Measurements from ENCODE around the gene FBXO7.

FBXO7 gene

GRCh38 chr22:32487461-32487860, 12.8 kb downstream of the FBXO7 start:
- no peak for TF ChIP-seq CTCF (IDR thresholded peaks at IDR 0.05; ENCODE audit: low read depth, low read length, missing control alignments)
- DNase-seq (ENCODE audit: low read depth) = no peak

GRCh38 chr22:32489377-32489776, 14.8 kb downstream of the FBXO7 start:
- TF ChIP-seq CTCF (IDR thresholded peaks at IDR 0.05; ENCODE audit: low read depth, low read length, missing control alignments) = no peak
- no peak for DNase-seq (ENCODE audit: low read depth)
- no peak overlapping the region for H3K4me3 ChIP-seq (ENCODE audit: low read depth, low read length)

More at GRCh38 chr22:32487461-32487860, 12.8 kb downstream of the FBXO7 start:
- no peak overlapping the region for H3K4me3 ChIP-seq (ENCODE audit: low read depth, low read length)

GRCh38 chr22:32490279-32490678, 15.7 kb downstream of the FBXO7 start:
- DNase-seq (ENCODE audit: low read depth) = no peak
- no peak overlapping the region for H3K4me3 ChIP-seq (ENCODE audit: low read depth, low read length)
- no peak for TF ChIP-seq CTCF (IDR thresholded peaks at IDR 0.05; ENCODE audit: low read depth, low read length, missing control alignments)

GRCh38 chr22:32492111-32492510, 17.5 kb downstream of the FBXO7 start:
- no peak for DNase-seq (ENCODE audit: low read depth)
- TF ChIP-seq CTCF (IDR thresholded peaks at IDR 0.05; ENCODE audit: low read depth, low read length, missing control alignments) = no peak
- H3K4me3 ChIP-seq (ENCODE audit: low read depth, low read length) = no peak overlapping the region

- DNase-seq (ENCODE audit: low read depth) = no peak
- H3K4me3 ChIP-seq (ENCODE audit: low read depth, low read length) = no peak overlapping the region
- no peak for TF ChIP-seq CTCF (IDR thresholded peaks at IDR 0.05; ENCODE audit: low read depth, low read length, missing control alignments)
Observed at GRCh38 chr22:32493551-32493950, 18.9 kb downstream of the FBXO7 start.

GRCh38 chr22:32494971-32495370, 20.4 kb downstream of the FBXO7 start:
- no peak overlapping the region for H3K4me3 ChIP-seq (ENCODE audit: low read depth, low read length)
- DNase-seq (ENCODE audit: low read depth) = no peak

More at GRCh38 chr22:32494971-32495370, 20.4 kb downstream of the FBXO7 start:
- no peak for TF ChIP-seq CTCF (IDR thresholded peaks at IDR 0.05; ENCODE audit: low read depth, low read length, missing control alignments)

Data from GM12864 (cell line).